Measurements from ENCODE around the gene PFDN6. TPM values are rescaled to one million over a fixed set of nuclear protein-coding genes. Genes with fewer than 3 reads are reported as not detected.
A peak's percentile ranks its signal among the peaks of the same experiment; 100 is the strongest.

The PFDN6 gene
- polyA plus RNA-seq = 100 to 1,000 TPM in 3 of 4 donors, 10 to 100 TPM in 1; 83.9 to 183 (median 147) TPM
- long read RNA-seq, donor 1, transcript PFDN6-201 (4 exons, 740 nt) = major isoform, 12 of 32 reads
- long read RNA-seq, donor 1, partial matches to known transcripts = 11 of 32 reads
- long read RNA-seq, donor 1, other reads (novel, unspliced or antisense) = 0 of 32 reads
- long read RNA-seq, donor 2, partial matches to known transcripts = 0 of 5 reads
- long read RNA-seq, donor 2, other reads (novel, unspliced or antisense) = 0 of 5 reads
- long read RNA-seq, donor 3, transcript PFDN6-201 (4 exons, 740 nt) = major isoform, 5 of 37 reads
- long read RNA-seq, donor 3, partial matches to known transcripts = 29 of 37 reads
- long read RNA-seq, donor 3, other reads (novel, unspliced or antisense) = 0 of 37 reads
- long read RNA-seq, donor 4 = 0 reads
- long read RNA-seq, donor 5 = 0 reads
- long read RNA-seq, donor 6, transcript PFDN6-201 (4 exons, 740 nt) = minor isoform, 5 of 22 reads
- long read RNA-seq, donor 6, transcript PFDN6-204 (5 exons, 884 nt) = major isoform, 7 of 22 reads
- long read RNA-seq, donor 6, partial matches to known transcripts = 8 of 22 reads
- long read RNA-seq, donor 6, other reads (novel, unspliced or antisense) = 0 of 22 reads
- long read RNA-seq, donor 7, transcript PFDN6-204 (5 exons, 884 nt) = minor isoform, 5 of 47 reads
- long read RNA-seq, donor 7, transcript PFDN6-201 (4 exons, 740 nt) = major isoform, 6 of 47 reads
- long read RNA-seq, donor 7, partial matches to known transcripts = 25 of 47 reads
- long read RNA-seq, donor 7, other reads (novel, unspliced or antisense) = 11 of 47 reads
- long read RNA-seq, donor 8 = 0 reads
- long read RNA-seq, donor 9, partial matches to known transcripts = 5 of 6 reads
- long read RNA-seq, donor 9, other reads (novel, unspliced or antisense) = 0 of 6 reads
- long read RNA-seq, donor 10, transcript PFDN6-201 (4 exons, 740 nt) = major isoform, 10 of 28 reads
- long read RNA-seq, donor 10, transcript PFDN6-204 (5 exons, 884 nt) = minor isoform, 6 of 28 reads
- long read RNA-seq, donor 10, partial matches to known transcripts = 10 of 28 reads
- long read RNA-seq, donor 10, other reads (novel, unspliced or antisense) = 0 of 28 reads

- H3K27me3 ChIP-seq (ENCODE audit: control insufficient read depth in 3 of 3, insufficient read depth in 3 of 3, low read length in 3 of 3) = no peaks in the 10 kb centered on the region
- DNase-seq (peak; percentile 95 to 96), FAIRE-seq (no peak)
- H3K9me3 ChIP-seq (ENCODE audit: control insufficient read depth in 2 of 2, insufficient read depth in 1 of 2, low read depth in 1 of 2, low read length in 1 of 2) = no peaks in the 10 kb centered on the region
- peak within 1 kb of the TSS in 2 of 3 donors; percentile 41 to 56 for H3K27ac ChIP-seq (ENCODE audit: low read depth in 1 of 3, low read length in 2 of 3)
- H3K4me1 ChIP-seq (ENCODE audit: control insufficient read depth in 3 of 3, insufficient read depth in 2 of 3, low read depth in 1 of 3, low read length in 2 of 3) = peaks cover 3 to 17% (median 11%) of the 10 kb centered on the region in 3 donors
- H3K4me3 ChIP-seq (ENCODE audit: low read depth in 1 of 3, low read length in 3 of 3) = peak within 1 kb of the TSS; percentile 61 to 68 (median 67)
- peaks cover 0 to 50% (median 0%) of the 10 kb centered on the region in 3 donors for H3K36me3 ChIP-seq (ENCODE audit: control insufficient read depth in 3 of 3, insufficient read depth in 2 of 3, low read depth in 1 of 3, low read length in 3 of 3)
- WGBS, 3 donors = 0% methylated on average over 43 of the region's 43 CpGs
Observed at GRCh38 chr6:33288921-33289783, at the start of gene PFDN6, which contains the start of gene WDR46. Gene PFDN6, plus strand, starts transcription at chr6:33289601. Its CDS starts 256 bp downstream, at chr6:33289857. Gene WDR46, minus strand, starts transcription at chr6:33289239. Its CDS starts 69 bp downstream, at chr6:33289170.

GRCh38 chr6:33241968-33242367, 47.4 kb upstream of the PFDN6 start:
- no peaks in the 10 kb centered on the region for H3K4me1 ChIP-seq (ENCODE audit: control insufficient read depth in 3 of 3, insufficient read depth in 2 of 3, low read depth in 1 of 3, low read length in 2 of 3)
- FAIRE-seq = no peak
- no peak for DNase-seq
- H3K27ac ChIP-seq (ENCODE audit: low read depth in 1 of 3, low read length in 2 of 3) = no peak overlapping the region
- no peak overlapping the region for H3K4me3 ChIP-seq (ENCODE audit: low read depth in 1 of 3, low read length in 3 of 3)
- H3K27me3 ChIP-seq (ENCODE audit: control insufficient read depth in 3 of 3, insufficient read depth in 3 of 3, low read length in 3 of 3) = peaks cover 0 to 23% (median 0%) of the 10 kb centered on the region in 3 donors
- H3K9me3 ChIP-seq (ENCODE audit: control insufficient read depth in 2 of 2, insufficient read depth in 1 of 2, low read depth in 1 of 2, low read length in 1 of 2) = no peaks in the 10 kb centered on the region
- no peaks in the 10 kb centered on the region for H3K36me3 ChIP-seq (ENCODE audit: control insufficient read depth in 3 of 3, insufficient read depth in 2 of 3, low read depth in 1 of 3, low read length in 3 of 3)
- 46 to 60% (median 48%) methylated on average over 3 of the region's 3 CpGs for WGBS, 3 donors

GRCh38 chr6:33243476-33243875, 45.9 kb upstream of the PFDN6 start:
- Histone ChIP-seq H3K9me3 (ENCODE audit: control insufficient read depth in 2 of 2, insufficient read depth in 1 of 2, low read depth in 1 of 2, low read length in 1 of 2) (no peaks in the 10 kb centered on the region), H3K4me1 (ENCODE audit: control insufficient read depth in 3 of 3, insufficient read depth in 2 of 3, low read depth in 1 of 3, low read length in 2 of 3) (peaks cover 0 to 5% (median 0%) of the 10 kb centered on the region in 3 donors), H3K27ac (ENCODE audit: low read depth in 1 of 3, low read length in 2 of 3) (no peak overlapping the region), H3K36me3 (ENCODE audit: control insufficient read depth in 3 of 3, insufficient read depth in 2 of 3, low read depth in 1 of 3, low read length in 3 of 3) (no peaks in the 10 kb centered on the region), H3K4me3 (ENCODE audit: low read depth in 1 of 3, low read length in 3 of 3) (no peak overlapping the region), H3K27me3 (ENCODE audit: control insufficient read depth in 3 of 3, insufficient read depth in 3 of 3, low read length in 3 of 3) (peaks cover 0 to 32% (median 0%) of the 10 kb centered on the region in 3 donors)
- DNase-seq (no peak), FAIRE-seq (no peak)
- 31 to 51% (median 36%) methylated on average over 1 of the region's 1 CpG for WGBS, 3 donors

- Histone ChIP-seq H3K9me3 (ENCODE audit: control insufficient read depth in 2 of 2, insufficient read depth in 1 of 2, low read depth in 1 of 2, low read length in 1 of 2) (no peaks in the 10 kb centered on the region), H3K27ac (ENCODE audit: low read depth in 1 of 3, low read length in 2 of 3) (peak overlapping the region in 2 of 3 donors; percentile 7 to 95), H3K36me3 (ENCODE audit: control insufficient read depth in 3 of 3, insufficient read depth in 2 of 3, low read depth in 1 of 3, low read length in 3 of 3) (peaks cover 0 to 12% (median 0%) of the 10 kb centered on the region in 3 donors), H3K27me3 (ENCODE audit: control insufficient read depth in 3 of 3, insufficient read depth in 3 of 3, low read length in 3 of 3) (peaks cover 0 to 15% (median 0%) of the 10 kb centered on the region in 3 donors), H3K4me1 (ENCODE audit: control insufficient read depth in 3 of 3, insufficient read depth in 2 of 3, low read depth in 1 of 3, low read length in 2 of 3) (peaks cover 3 to 20% (median 3%) of the 10 kb centered on the region in 3 donors), H3K4me3 (ENCODE audit: low read depth in 1 of 3, low read length in 3 of 3) (peak overlapping the region in 2 of 3 donors; percentile 37 to 50)
- FAIRE-seq = no peak
- DNase-seq = peak; percentile 89 to 91
- 3 to 4% (median 4%) methylated on average over 25 to 28 of the region's 28 CpGs for WGBS, 3 donors
Observed at GRCh38 chr6:33247977-33248642, 41.3 kb upstream of the PFDN6 start.

- 0 to 1% (median 1%) methylated on average over 18 of the region's 18 CpGs for WGBS, 3 donors
- peaks cover 3 to 20% (median 3%) of the 10 kb centered on the region in 3 donors for H3K4me1 ChIP-seq (ENCODE audit: control insufficient read depth in 3 of 3, insufficient read depth in 2 of 3, low read depth in 1 of 3, low read length in 2 of 3)
- H3K36me3 ChIP-seq (ENCODE audit: control insufficient read depth in 3 of 3, insufficient read depth in 2 of 3, low read depth in 1 of 3, low read length in 3 of 3) = peaks cover 0 to 14% (median 0%) of the 10 kb centered on the region in 3 donors
- DNase-seq (no peak), FAIRE-seq (no peak)
- peak overlapping the region; percentile 7 to 95 (median 34) for H3K27ac ChIP-seq (ENCODE audit: low read depth in 1 of 3, low read length in 2 of 3)
- peaks cover 0 to 15% (median 0%) of the 10 kb centered on the region in 3 donors for H3K27me3 ChIP-seq (ENCODE audit: control insufficient read depth in 3 of 3, insufficient read depth in 3 of 3, low read length in 3 of 3)
- H3K4me3 ChIP-seq (ENCODE audit: low read depth in 1 of 3, low read length in 3 of 3) = peak overlapping the region; percentile 32 to 50 (median 37)
- no peaks in the 10 kb centered on the region for H3K9me3 ChIP-seq (ENCODE audit: control insufficient read depth in 2 of 2, insufficient read depth in 1 of 2, low read depth in 1 of 2, low read length in 1 of 2)
Observed at GRCh38 chr6:33248643-33248931, 40.8 kb upstream of the PFDN6 start.

DNA sequence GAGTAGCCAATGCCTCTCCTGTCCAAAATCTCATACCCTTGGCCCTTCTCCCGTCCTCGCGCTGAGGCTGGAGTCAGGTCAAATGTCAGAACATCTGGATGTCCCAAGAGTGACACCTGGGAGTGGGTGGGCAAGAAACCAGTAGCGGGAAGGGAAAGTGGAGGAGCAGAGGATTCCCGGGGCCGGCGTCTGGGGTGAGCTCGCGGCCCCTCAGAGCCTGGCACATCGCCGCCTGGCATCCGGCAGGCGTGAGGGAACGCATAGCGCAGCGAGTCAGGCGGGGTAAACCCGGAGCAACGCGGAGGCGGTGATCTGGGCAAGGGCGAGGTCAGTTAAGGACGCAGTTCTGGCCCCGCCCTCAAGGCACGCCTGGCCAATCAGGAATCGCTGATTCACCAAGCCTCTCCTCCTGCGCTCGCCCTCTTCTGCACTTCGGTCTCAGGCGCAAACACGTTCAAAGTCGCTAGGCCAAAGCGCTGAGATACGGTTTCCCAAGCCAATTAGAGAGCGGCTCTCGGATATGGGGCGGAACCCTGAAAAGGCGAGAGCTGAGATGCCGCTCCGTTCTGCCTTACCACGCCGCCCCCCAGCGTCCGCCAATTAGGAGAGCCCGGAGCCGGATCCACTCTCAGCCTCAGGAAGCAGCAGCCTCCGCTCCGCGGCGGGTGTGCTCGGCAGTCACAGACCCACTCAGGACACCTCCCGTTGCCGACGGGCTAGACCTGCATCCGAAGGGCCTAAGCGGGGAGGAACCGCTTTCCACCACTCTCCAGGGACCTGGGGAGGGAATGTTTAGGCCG, 40.3 kb upstream of the PFDN6 start:
- Histone ChIP-seq H3K27me3 (ENCODE audit: control insufficient read depth in 3 of 3, insufficient read depth in 3 of 3, low read length in 3 of 3) (peaks cover 0 to 15% (median 0%) of the 10 kb centered on the region in 3 donors), H3K36me3 (ENCODE audit: control insufficient read depth in 3 of 3, insufficient read depth in 2 of 3, low read depth in 1 of 3, low read length in 3 of 3) (peaks cover 0 to 14% (median 0%) of the 10 kb centered on the region in 3 donors), H3K9me3 (ENCODE audit: control insufficient read depth in 2 of 2, insufficient read depth in 1 of 2, low read depth in 1 of 2, low read length in 1 of 2) (no peaks in the 10 kb centered on the region), H3K4me3 (ENCODE audit: low read depth in 1 of 3, low read length in 3 of 3) (peak overlapping the region; percentile 32 to 57 (median 50)), H3K27ac (ENCODE audit: low read depth in 1 of 3, low read length in 2 of 3) (peak overlapping the region; percentile 34 to 95 (median 94)), H3K4me1 (ENCODE audit: control insufficient read depth in 3 of 3, insufficient read depth in 2 of 3, low read depth in 1 of 3, low read length in 2 of 3) (peaks cover 3 to 20% (median 3%) of the 10 kb centered on the region in 3 donors)
- WGBS, 3 donors = 0 to 1% (median 0%) methylated on average over 57 to 58 of the region's 58 CpGs
- no peak for FAIRE-seq
- DNase-seq = peak; percentile 97 to 100

All from small intestine (tissue), 16 donors.